HG03095 (cell line): ENCODE results near the gene PTH.

Source experiments
- ATAC-seq: cut with Tn5 transposase; IDR thresholded peaks from one replicate; pipeline ENCODE4 v1.9.1; 2021; ENCODE audit warnings: moderate library complexity; ENCODE audit not compliant: unreplicated experiment

The PTH gene

GRCh38 chr11:13495929-13496328, at the start of gene PTH:
TSS of gene PTH (minus strand) at chr11:13495997. CDS start at chr11:13492855, 3,142 bp downstream.
- no peak for ATAC-seq

DNA sequence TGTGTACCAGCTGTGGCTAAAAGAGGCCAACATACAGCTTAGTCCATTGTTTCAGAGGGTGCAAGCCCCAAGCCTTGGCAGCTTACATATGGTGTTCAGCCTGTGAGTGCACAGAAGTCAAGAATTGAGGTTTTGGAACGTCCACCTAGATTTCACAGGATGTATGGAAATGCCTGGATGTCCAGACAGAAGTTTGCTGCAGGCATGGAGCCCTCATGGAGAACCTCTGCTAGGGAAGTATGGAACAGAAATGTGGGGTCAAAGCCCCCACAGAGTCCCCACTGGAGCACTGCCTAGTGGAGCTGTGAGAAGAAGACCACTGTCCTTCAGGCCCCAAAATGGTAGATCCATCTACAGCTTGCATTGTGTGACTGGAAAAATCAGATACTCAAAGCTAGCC, 42.2 kb upstream of the PTH start:
- ATAC-seq = no peak

GRCh38 chr11:13535819-13536218, 40.0 kb upstream of the PTH start:
- no peak for ATAC-seq

DNA sequence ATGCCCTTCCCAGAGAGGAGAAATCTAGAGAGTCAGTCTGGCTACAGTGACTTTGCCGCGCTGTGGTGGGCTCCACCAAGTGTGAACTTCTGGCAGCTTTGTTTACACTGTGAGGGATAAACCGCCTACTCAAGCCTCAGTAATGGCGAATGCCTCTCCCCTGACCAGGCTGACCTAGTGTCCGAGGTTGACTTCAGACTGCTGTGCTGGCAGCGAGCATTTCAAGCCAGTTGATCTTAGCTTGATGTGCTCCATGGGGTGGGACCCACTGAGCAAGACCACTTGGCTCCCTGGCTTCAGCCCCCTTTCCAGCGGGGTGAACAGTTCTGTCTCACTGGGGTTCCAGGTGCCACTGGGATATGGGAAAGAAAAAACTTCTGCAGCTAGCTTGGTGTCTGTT, 38.6 kb upstream of the PTH start:
- no peak for ATAC-seq

- ATAC-seq = no peak
Observed at GRCh38 chr11:13525257-13525656, 29.5 kb upstream of the PTH start.

DNA sequence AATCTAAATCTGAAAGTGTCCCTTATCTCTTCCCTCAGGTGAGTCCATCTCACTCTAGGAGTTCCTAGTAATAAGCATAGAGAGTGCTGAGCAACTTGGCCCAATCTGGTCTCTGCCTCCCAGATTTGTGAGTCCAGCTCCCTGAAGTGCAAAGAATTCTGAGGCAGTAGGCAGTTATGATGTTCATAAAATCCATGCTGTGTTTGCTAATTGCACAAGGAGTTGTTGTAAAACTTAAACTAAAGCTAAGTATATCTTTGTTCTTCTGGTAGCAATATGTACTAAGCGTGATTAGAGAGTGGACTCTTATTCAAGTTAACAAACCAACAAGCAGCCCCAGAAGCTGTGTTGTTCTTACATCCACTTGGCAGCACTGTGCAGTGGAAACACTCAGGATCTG, 7.6 kb upstream of the PTH start:
- no peak for ATAC-seq

DNA sequence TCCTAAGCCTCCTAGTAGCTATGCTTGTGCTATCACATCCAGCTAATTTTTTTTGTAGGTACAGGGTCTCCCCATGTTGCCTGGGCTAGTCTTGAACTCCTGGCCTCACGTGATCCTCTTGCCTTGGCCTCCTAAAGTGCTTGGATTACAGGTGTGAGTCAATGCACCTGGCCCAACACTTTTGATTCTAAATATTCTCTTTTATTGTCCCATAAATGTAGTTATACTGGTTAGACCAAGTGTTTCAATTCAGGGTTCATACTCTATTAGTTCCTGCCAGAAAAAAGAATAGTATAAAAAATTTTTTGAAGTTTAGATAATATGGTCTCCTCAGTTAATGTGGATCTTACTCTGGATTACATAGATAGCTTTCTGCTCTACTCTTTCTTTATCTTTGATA, 6.7 kb upstream of the PTH start:
- ATAC-seq = no peak

- ATAC-seq = no peak
Observed at GRCh38 chr11:13494051-13494450, 1.7 kb downstream of the PTH start.

DNA sequence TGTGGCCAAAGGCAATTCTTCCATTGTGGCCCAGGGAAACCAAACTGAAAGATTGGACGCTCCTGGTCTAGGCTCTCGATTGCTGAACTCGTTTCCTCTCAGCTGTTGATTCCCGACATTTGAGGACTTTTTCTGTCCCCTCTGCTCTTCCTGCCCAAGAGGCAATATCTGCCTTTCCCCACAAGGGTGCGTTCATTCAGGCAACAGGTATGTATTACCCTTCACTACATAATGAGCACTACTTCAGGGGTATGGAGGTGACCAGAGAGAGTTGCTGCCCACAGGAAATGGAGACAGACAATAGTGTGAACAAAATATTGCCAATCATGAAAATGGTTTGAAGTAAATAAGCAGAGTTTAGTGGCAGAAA, 8.2 kb downstream of the PTH start:
- peak; percentile 73 for ATAC-seq

DNA sequence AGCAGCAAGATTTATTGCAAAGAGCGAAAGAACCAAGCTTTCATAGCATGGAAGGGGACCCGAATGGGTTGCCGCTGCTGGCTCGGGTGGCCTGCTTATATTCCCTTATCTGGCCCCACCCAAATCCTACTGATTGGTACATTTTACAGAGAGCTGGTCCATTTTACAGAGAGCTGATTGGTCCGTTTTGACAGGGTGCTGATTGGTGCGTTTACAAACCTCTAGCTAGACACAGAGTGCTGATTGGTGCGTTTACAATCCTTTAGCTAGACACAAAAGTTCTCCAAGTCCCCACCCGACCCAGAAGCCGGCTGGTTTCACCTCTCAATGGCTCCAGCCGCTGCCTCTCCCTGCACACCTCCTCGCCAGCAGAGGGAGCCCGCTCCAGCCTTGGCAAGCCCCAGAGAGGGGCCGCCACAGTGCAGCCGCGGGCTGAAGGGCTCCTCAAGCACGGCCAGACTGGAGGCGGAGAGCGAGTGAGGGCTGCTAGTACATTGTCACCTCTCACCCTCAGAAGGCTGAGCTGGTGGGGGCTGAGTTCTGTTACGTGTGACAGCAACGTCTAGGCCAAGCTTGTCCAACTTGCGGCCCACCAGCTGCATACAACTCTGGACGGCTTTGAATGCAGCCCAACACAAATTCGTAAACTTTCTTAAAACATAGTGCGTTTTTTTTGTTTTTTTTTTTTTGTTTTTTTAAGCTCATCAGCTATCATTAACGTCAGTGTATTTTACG, 8.7 kb downstream of the PTH start:
- ATAC-seq = peak; percentile 79

DNA sequence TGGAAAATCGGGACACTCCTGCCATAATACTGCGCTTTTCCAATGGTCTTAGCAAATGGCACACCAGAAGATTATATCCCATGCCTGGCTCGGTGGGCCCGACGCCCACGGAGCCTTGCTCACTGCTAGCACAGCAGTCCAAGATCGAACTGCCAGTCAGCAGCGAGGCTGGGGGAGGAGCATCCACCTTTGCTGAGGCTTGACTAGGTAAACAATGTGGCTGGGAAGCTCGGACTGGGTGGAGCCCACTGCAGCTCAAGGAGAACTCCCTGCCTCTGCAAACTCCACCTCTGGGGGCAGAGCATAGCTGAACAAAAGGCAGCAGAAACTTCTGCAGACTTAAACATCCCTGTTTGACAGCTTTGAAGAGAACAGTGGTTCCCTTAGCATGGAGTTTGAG, 15.6 kb downstream of the PTH start:
- ATAC-seq = no peak

DNA sequence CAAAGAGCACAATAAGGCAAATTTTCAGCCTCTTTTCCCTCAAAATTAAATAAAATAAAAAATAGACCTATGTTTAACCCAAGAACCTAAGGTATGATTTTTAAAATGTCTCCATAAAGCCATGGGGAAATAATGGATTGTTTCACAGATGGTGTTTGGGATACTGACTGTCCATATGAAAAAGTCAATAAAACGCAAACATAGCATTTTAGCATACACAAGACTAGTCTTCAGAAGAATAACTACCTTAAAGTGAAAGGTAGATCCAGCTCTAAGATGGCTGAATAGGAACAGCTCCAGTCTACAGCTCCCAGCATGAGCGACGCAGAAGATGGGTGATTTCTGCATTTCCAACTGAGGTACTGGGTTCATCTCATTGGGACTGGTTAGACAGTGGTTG, 16.1 kb downstream of the PTH start:
- ATAC-seq = no peak

- no peak for ATAC-seq
Observed at GRCh38 chr11:13475091-13475490, 20.7 kb downstream of the PTH start.

DNA sequence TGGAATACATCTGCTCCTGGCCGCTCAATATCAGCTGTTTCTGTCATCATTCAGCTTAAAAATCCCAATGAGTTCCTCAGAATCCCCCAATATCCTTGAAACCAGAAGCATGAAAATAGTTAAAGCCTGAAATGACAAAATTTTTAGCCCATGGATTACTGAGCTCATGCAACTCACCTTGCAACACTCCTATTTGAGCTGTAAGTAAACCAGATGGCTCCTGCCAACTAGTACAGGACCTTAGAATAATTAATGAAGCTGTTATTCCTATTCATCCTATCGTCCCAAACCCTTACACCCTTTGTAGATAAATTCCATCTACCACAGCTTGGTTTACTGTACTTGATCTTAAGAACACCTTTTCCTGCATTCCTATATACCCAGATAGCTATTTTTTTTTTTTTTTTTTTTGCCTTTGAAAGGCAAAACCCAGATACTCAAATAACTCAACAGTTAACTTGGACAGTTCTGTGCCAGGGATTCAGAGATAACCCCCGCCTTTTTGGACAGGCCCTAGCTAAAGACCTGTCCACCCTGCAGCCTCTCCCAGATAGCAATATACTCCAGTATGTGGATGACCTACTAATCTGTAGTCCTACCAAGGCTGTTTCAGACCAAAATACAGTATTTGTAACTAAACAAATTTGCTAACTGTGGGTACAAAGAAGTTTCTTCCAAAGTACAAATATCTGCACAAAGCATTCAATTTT, 22.6 kb downstream of the PTH start:
- ATAC-seq = no peak

DNA sequence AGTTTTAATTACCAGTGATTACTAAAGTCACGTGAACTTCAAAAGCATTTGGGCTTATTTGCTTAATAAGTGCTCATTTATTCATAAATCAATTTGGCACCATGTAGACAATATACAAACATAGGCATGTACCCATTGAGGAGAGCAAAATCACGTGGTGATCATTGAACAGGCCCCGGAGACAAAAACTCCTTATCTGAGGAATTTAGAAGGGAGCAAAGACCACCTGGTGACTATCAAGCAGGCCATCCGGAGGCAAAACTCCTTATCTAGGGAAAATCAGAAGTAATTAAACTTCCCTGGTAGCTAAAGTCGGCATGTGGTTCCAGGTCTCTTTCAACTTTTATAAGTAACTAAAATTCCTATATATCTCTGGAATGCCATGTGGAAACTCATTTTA, 27.0 kb downstream of the PTH start:
- no peak for ATAC-seq

- ATAC-seq = no peak
Observed at GRCh38 chr11:13465909-13466371, 29.9 kb downstream of the PTH start.

DNA sequence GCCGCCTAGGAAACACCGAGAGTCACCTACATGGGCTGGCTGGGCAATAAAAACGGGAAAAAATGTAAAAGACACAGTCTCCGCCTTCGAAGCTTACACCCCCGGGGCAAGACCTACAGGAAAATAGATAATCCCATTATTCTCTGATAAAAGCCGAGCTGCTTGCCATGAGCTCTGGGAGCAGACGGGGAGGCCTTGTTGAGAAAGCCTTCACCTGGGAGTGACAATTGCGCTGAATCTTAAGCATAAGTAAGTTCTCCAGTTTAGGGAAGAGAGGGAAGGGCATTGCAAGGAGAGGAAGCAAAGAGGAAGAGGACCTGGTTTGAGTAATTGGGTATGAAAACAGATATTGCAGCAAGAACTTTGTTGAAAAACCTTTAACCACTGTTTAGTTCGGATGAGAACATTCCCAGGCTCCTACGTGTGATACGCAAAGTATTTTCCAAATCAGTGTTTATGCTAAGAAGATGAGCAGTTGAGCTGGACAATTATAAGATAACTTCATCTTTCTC, 32.0 kb downstream of the PTH start:
- ATAC-seq = no peak

DNA sequence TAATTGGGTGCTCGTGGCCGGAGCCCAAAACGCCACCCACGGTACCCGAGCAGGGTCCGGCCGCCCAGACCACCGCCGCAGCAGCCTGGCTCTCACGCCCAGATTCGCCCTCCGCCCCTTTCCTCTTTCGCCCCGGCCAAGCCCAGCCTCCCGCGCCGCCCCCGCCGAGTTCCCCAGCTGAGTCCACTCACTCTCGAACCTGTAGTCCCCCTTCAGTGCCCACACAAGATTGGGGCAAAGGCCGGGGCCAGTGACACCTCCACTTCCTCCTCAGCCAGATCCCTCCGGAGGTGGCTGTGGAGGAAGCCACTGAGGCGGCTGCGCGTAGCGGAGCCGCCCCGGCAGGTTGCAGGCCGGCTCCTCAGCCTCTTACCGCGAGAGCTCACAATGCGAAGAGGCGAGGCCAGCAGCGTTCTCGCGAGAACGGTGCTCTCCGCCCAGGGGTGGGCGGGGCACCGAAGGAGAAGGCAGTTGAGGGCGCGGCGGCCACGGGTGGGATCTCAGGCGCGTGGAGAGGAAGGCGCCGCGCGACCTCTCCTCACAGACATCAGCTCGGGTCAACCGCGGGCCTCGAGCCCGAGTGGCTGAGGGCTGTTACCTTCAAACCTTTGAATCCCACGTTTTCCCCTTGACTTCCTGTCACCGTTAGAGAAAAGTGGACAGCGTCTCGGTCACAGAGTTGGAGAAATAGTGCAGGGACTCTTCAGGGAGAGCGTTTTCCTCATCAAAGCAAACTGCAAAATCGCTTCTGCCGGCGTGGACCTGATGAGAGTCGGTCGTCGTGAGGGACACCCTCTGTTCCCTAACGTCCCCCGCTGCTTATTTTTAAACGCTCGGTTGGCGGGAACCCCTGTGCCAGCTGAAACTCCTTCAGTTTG, 32.7 kb downstream of the PTH start, which contains the start of gene BTBD10:
TSS of gene BTBD10 (minus strand) at position 322 of the 878 bp plus-strand sequence. CDS start 18,098 bp downstream, outside the sequence.
- peak; percentile 95 for ATAC-seq

DNA sequence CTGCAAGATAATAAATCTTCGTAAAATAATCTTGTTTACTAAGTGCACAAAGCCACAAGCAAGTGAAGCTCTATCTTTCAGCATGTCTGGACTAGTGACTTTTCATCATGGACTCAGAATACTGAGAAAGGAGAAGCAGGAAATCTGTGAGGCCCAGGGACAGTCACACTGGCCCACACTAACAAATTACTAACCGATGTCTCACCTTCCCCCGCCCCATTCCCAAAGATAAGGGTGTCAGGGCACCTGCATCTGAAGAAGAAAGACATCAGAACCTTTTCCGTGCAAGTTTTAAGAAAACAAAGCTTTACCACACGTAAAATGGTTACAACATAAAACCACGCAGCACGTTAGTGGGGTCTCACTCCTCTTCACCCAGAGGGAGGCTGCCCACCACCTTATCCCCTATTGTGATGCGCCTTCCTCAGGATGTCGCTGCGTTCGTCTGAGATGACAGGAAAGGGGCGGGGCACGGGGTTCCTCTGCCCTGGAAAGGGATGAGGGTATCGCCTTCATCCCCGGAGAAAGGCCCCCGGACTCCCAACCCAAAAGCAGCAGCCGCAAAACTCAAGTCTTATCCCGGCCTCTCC, 33.4 kb downstream of the PTH start:
- ATAC-seq = peak; percentile 41

GRCh38 chr11:13461291-13461690, 34.5 kb downstream of the PTH start:
- ATAC-seq = no peak
